HepG2 (cell line): Measurements from ENCODE around the gene TXNRD1. TPM values are rescaled to one million over a fixed set of nuclear protein-coding genes. Genes with fewer than 3 reads are reported as not detected.

ENCODE experiments used
- BCL3 ChIP-seq: sonication (generic); formaldehyde crosslinking; IDR thresholded peaks from 2 replicates; pipeline ENCODE4 v1.5.1; 2020; ENCODE audit warnings: mild to moderate bottlenecking, missing genetic modification reagents, moderate library complexity
- CSRNP2 ChIP-seq: sonication (generic); formaldehyde crosslinking; conservative IDR thresholded peaks from 2 replicates; pipeline ENCODE4 v1.8.0; 2022; ENCODE audit warnings: low read depth, missing genetic modification reagents
- CTCF ChIP-seq: sonication (generic); formaldehyde crosslinking; IDR thresholded peaks from 2 replicates; pipeline ENCODE4 v1.5.0; 2020; ENCODE audit warnings: mild to moderate bottlenecking, missing genetic modification reagents, moderate library complexity
- E2F1 ChIP-seq: sonication (generic); formaldehyde crosslinking; IDR thresholded peaks from 2 replicates; pipeline ENCODE4 v1.5.0; 2020; ENCODE audit warnings: missing genetic modification reagents
- FOXO1 ChIP-seq: sonication (generic); formaldehyde crosslinking; IDR thresholded peaks from 2 replicates; pipeline ENCODE4 v1.4.0; 2020; ENCODE audit warnings: missing genetic modification reagents
- MATR3 ChIP-seq: sonication (generic); formaldehyde crosslinking; IDR thresholded peaks from 2 replicates; pipeline ENCODE4 v1.4.0; 2020; ENCODE audit warnings: missing genetic modification reagents
- MBD4 ChIP-seq: IDR thresholded peaks from 2 replicates; pipeline ENCODE4 v1.6.1; 2012; ENCODE audit warnings: low read length, inconsistent platforms, borderline replicate concordance
- SSRP1 ChIP-seq: IDR thresholded peaks from 2 replicates; pipeline ENCODE4 v1.6.1; 2016; ENCODE audit warnings: control low read depth
- STAG1 ChIP-seq: sonication (generic); formaldehyde crosslinking; IDR thresholded peaks from 2 replicates; pipeline ENCODE4 v1.4.0; 2020; ENCODE audit warnings: missing genetic modification reagents
- TBL1XR1 ChIP-seq: fragments of 150-350 bp; IDR thresholded peaks from 2 replicates; pipeline ENCODE4 v1.6.1; 2014; ENCODE audit warnings: borderline replicate concordance, low read length; ENCODE audit not compliant: partially characterized antibody
- ZBTB20 ChIP-seq: sonication (generic); formaldehyde crosslinking; IDR thresholded peaks from 2 replicates; pipeline ENCODE4 v1.8.1; 2023; ENCODE audit warnings: missing genetic modification reagents, low read depth, mild to moderate bottlenecking, borderline replicate concordance
- ZFP82 ChIP-seq: sonication (generic); formaldehyde crosslinking; IDR thresholded peaks from 2 replicates; pipeline ENCODE4 v1.5.1; 2020; ENCODE audit warnings: mild to moderate bottlenecking, missing genetic modification reagents, borderline replicate concordance
- polyA plus RNA-seq, 8 experiments: library from polyadenylated mRNA; depleted of rRNA in 3 of 8; stranded (reverse) in 7 of 8; unstranded in 1 of 8; fragments of >200 nt; fragmentation: Illumina TruSeq in 4 of 8; extraction: Trizol in 4 of 8; gene quantifications; 2 replicates each; pipeline versions ENCODE4 v1.2.1 to v1.2.3, GENCODE V29; 2011 to 2016; ENCODE audit warnings: low read depth in 4 of 8, missing spikeins in 1 of 8, mixed read lengths in 1 of 8; ENCODE audit not compliant: insufficient read depth in 1 of 8
- total RNA-seq, 5 experiments: library from RNA; depleted of rRNA; stranded (reverse); fragments of >200 nt; fragmentation: Illumina TruSeq; extraction: Trizol; gene quantifications; 2 replicates each; pipeline ENCODE4 v1.2.3, GENCODE V29; 2016; ENCODE audit warnings: low read depth in 1 of 5

Gene TXNRD1
- total and polyA plus RNA-seq, 2 of the 13 experiments (the other 11 are each of a cell fraction or from before 2014, with no cell fraction given), result 54.0 to 190 TPM

- TF ChIP-seq CSRNP2 (CRISPR knock-in tag) (no peak), MATR3 (CRISPR knock-in tag) (no peak), BCL3 (no peak), STAG1 (CRISPR knock-in tag) (peak; percentile 97), ZFP82 (CRISPR knock-in tag) (no peak), E2F1 (CRISPR knock-in tag) (no peak), CTCF (CRISPR knock-in tag) (peak; percentile 90), MBD4 (no peak), ZBTB20 (CRISPR knock-in tag) (no peak), SSRP1 (CRISPR knock-in tag) (no peak), FOXO1 (CRISPR knock-in tag) (peak; percentile 45; the same call in 1 of the 2 replicates), TBL1XR1 (no peak)
Measured at GRCh38 chr12:104201238-104202001, 14.2 kb upstream of the TXNRD1 start (continued).
